IPS DF 4.7 (cell line): ENCODE measurements around the gene SPP2.

Experiments
- DNase-seq: peaks from one replicate; pipeline ENCODE4 v3.0.0-alpha.2; 2013; ENCODE audit warnings: low spot score; ENCODE audit errors: extremely low read depth

SPP2 gene

GRCh38 chr2:234038076-234038802, 12.3 kb upstream of the SPP2 start:
- DNase-seq, result no peak

- DNase-seq, result no peak
These were observed 6.3 kb upstream of the SPP2 start for GRCh38 chr2:234044157-234044556.

- no peak for DNase-seq
These were observed 4.0 kb upstream of the SPP2 start for GRCh38 chr2:234046521-234046920.

GRCh38 chr2:234047361-234047760, 3.1 kb upstream of the SPP2 start:
- no peak for DNase-seq

GRCh38 chr2:234048049-234048448, 2.5 kb upstream of the SPP2 start:
- DNase-seq, result no peak

GRCh38 chr2:234051374-234052070, 1.0 kb downstream of the SPP2 start:
- no peak for DNase-seq

GRCh38 chr2:234058881-234059280, 8.4 kb downstream of the SPP2 start:
- no peak for DNase-seq

GRCh38 chr2:234060236-234060635, 9.7 kb downstream of the SPP2 start:
- DNase-seq, result no peak

GRCh38 chr2:234061624-234062257, 11.2 kb downstream of the SPP2 start:
- no peak for DNase-seq

- DNase-seq, result no peak
These were observed 16.1 kb downstream of the SPP2 start for GRCh38 chr2:234066587-234066986.

GRCh38 chr2:234071664-234072063, 21.2 kb downstream of the SPP2 start:
- no peak for DNase-seq

- DNase-seq, result no peak
These were observed 22.0 kb downstream of the SPP2 start for GRCh38 chr2:234072454-234072853.

- no peak for DNase-seq
These were observed 24.4 kb downstream of the SPP2 start for GRCh38 chr2:234074751-234075517.

GRCh38 chr2:234075518-234075915, 25.0 kb downstream of the SPP2 start:
- no peak for DNase-seq

GRCh38 chr2:234075947-234076346, 25.4 kb downstream of the SPP2 start:
- DNase-seq, result no peak

- no peak for DNase-seq
These were observed 25.9 kb downstream of the SPP2 start for GRCh38 chr2:234076451-234076850.

GRCh38 chr2:234078129-234078528, 27.6 kb downstream of the SPP2 start:
- no peak for DNase-seq

- DNase-seq, result no peak
These were observed 31.7 kb downstream of the SPP2 start for GRCh38 chr2:234081970-234082822.

- DNase-seq, result no peak
These were observed 33.3 kb downstream of the SPP2 start for GRCh38 chr2:234083572-234084348.

- no peak for DNase-seq
These were observed 41.0 kb downstream of the SPP2 start for GRCh38 chr2:234091432-234091879.
